Memory B cell (primary cell): ENCODE data around the gene OR4K2.

Source experiments
- ATAC-seq: fragments of 150-1000 bp; cut with Tn5 transposase; 2 replicates; pipeline ENCODE4 v1.10.0; 2021; ENCODE audit warnings: low read depth, mild to moderate bottlenecking, moderate library complexity
- DNase-seq, 2 donors: peaks; one replicate each; pipeline ENCODE4 v3.0.0; 2022; ENCODE audit warnings: low spot score in 2 of 2
- H3K27ac Mint-ChIP-seq: one replicate; pipeline ENCODE4 v1.8.0; 2022; ENCODE audit warnings: mild to moderate bottlenecking, moderate library complexity, mixed read lengths
- H3K27me3 Mint-ChIP-seq: one replicate; pipeline ENCODE4 v1.8.0; 2022; ENCODE audit warnings: mixed read lengths
- H3K36me3 Mint-ChIP-seq: one replicate; pipeline ENCODE4 v1.8.0; 2022; ENCODE audit warnings: mild to moderate bottlenecking, mixed read lengths
- H3K4me1 Mint-ChIP-seq: one replicate; pipeline ENCODE4 v1.8.0; 2022; ENCODE audit warnings: mixed read lengths
- H3K4me3 Mint-ChIP-seq: one replicate; pipeline ENCODE4 v1.8.0; 2022; ENCODE audit warnings: mild to moderate bottlenecking, moderate library complexity, mixed read lengths
- H3K9me3 Mint-ChIP-seq: one replicate; pipeline ENCODE4 v1.8.0; 2022; ENCODE audit warnings: mixed read lengths

Gene OR4K2

GRCh38 chr14:19917243-19917642, 42.3 kb downstream of the OR4K2 start:
- Mint-ChIP-seq H3K36me3 (no peaks in the 10 kb centered on the region), H3K4me3 (no peak overlapping the region), H3K9me3 (no peaks in the 10 kb centered on the region), H3K4me1 (no peaks in the 10 kb centered on the region), H3K27ac (no peak overlapping the region), H3K27me3 (no peaks in the 10 kb centered on the region)
- no peak for DNase-seq
- ATAC-seq = no peak

DNA sequence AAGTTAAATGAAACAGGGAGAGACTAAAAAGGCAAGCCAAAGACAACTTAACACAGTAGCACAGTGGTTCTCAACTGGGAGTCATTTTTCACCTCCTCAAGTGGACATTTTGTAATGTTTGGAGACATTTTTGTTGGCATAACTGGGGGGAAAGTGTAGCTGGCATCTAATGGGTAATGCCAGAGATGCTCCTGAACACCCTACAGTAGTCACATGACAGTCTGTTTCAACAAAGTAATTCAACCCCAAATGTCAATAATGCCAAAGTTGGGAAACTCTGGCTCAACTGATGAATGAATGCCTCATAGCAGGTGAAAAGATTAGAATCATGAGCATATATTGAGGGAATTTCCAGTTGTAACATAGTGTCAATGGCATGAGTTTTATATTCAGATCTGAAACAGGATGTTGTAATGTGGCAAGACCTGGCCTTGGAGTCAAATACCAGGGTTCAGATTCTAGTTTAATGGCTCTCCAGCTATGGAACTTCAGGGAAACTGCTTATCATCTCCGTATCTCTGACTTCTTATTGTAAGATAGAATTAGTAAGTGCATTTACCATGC, 43.1 kb downstream of the OR4K2 start:
- ATAC-seq (no peak), DNase-seq (no peak)
- H3K27me3 Mint-ChIP-seq = no peaks in the 10 kb centered on the region
- no peaks in the 10 kb centered on the region for H3K36me3 Mint-ChIP-seq
- no peaks in the 10 kb centered on the region for H3K4me1 Mint-ChIP-seq
- H3K27ac Mint-ChIP-seq = no peak overlapping the region
- no peaks in the 10 kb centered on the region for H3K9me3 Mint-ChIP-seq
- no peak overlapping the region for H3K4me3 Mint-ChIP-seq

DNA sequence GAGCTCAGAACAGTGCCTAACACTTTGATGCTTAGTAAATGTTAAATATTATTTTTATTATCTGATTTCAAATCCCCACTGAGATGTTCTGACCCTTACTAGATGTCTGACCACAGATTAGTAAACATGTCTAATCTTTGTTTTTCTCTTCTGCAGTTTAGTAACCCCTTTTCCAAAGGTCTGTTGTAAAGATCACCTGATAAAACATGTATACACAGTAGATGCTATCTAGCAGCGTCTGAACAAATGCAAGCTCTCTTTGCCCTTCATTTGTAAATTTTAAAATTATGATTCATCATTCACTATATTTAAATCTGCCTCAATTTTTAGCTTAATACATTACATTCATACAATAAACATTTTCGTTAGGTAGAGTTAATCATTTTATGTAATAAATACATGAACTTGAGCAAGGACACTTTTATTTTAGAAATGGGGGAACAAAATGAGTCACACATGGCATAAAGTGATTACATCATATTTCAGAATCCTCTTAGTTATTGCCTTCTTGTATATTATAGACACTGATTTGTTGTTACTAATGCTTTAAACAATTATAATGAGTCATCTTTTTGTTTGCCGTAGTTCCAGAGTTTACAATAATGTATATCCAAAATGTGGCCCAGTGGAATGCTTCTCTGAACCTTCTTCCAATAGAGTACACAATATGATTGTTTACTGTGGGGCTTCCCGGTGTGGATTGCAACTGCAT, 43.8 kb downstream of the OR4K2 start:
- DNase-seq = no peak

DNA sequence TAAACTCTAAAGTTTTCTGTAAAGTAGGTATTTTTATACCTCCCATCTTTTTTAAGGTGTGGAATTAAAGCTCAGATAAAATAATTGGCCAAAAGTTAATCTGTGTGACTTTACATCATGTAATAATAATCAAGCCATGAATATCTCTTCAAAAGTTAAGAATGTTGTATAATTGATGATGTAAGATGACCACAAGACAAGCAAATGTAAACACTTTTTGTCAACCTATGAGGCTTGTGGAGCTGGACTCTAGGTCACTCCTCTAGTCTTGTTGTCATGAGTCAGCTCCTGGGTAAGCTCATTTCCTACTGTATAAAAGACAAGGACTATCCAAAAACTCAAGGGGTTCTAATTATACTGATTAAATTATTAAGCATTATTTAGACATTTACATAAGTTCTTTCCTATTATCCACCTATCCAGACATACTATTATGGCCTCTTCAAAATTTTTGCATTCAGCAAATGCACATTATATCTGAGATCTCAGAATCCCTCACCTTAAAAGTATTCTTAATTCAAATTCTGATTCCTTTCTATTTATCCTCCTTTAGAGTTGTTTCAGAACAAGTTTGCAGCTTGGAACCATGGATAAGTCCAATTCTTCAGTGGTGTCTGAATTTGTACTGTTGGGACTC, 45.2 kb downstream of the OR4K2 start, which contains the start of gene OR4K5:
Gene OR4K5 (plus strand): TSS at position 587 of the 637 bp plus-strand sequence. CDS start 0 bp downstream, at position 587.
- Mint-ChIP-seq H3K9me3 (no peaks in the 10 kb centered on the region), H3K4me1 (no peaks in the 10 kb centered on the region), H3K27me3 (no peaks in the 10 kb centered on the region), H3K27ac (no peak within 1 kb of the TSS), H3K36me3 (no peaks in the 10 kb centered on the region), H3K4me3 (no peak within 1 kb of the TSS)
- DNase-seq (no peak), ATAC-seq (no peak)

More for the DNA sequence above, 43.8 kb downstream of the OR4K2 start:
- H3K27ac Mint-ChIP-seq = no peak overlapping the region
- H3K4me3 Mint-ChIP-seq = no peak overlapping the region
- ATAC-seq = no peak
- H3K36me3 Mint-ChIP-seq = no peaks in the 10 kb centered on the region
- no peaks in the 10 kb centered on the region for H3K27me3 Mint-ChIP-seq
- no peaks in the 10 kb centered on the region for H3K4me1 Mint-ChIP-seq
- no peaks in the 10 kb centered on the region for H3K9me3 Mint-ChIP-seq

DNA sequence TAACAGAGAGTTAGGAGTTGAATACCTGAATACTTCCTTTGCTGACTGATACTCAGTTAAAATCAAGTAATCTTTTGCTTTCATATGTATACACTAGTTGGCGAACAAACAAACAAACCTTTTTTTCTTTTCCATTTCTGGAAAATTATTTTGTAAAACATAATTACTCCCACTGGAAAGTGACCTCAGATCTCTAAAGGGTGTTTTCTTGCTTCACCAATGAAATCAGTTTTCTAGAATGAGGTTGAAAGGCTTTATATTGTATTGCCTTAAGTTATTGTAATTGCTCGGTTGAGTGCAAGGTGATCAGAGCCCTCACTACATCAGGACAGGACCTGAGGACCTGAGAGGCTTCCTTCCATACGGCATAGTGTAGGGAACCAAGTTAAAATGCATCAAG, 55.7 kb downstream of the OR4K2 start, which contains the start of gene OR4K1:
Gene OR4K1 (plus strand): TSS at position 301 of the 400 bp plus-strand sequence. CDS start 4,750 bp downstream, outside the sequence.
- no peak for DNase-seq
- no peaks in the 10 kb centered on the region for H3K36me3 Mint-ChIP-seq
- H3K4me1 Mint-ChIP-seq = no peaks in the 10 kb centered on the region
- H3K27ac Mint-ChIP-seq = no peak within 1 kb of the TSS
- H3K9me3 Mint-ChIP-seq = peaks cover 1% of the 10 kb centered on the region
- ATAC-seq = no peak
- no peaks in the 10 kb centered on the region for H3K27me3 Mint-ChIP-seq
- no peak within 1 kb of the TSS for H3K4me3 Mint-ChIP-seq
